Measurements from ENCODE around the gene RASSF8. TPM values are rescaled to one million over a fixed set of nuclear protein-coding genes. Genes with fewer than 3 reads are reported as not detected.
A peak's percentile ranks its signal among the peaks of the same experiment; 100 is the strongest.

RASSF8 gene
- total RNA-seq, 1 experiment from 2014 or later, result 21.2 TPM

DNA sequence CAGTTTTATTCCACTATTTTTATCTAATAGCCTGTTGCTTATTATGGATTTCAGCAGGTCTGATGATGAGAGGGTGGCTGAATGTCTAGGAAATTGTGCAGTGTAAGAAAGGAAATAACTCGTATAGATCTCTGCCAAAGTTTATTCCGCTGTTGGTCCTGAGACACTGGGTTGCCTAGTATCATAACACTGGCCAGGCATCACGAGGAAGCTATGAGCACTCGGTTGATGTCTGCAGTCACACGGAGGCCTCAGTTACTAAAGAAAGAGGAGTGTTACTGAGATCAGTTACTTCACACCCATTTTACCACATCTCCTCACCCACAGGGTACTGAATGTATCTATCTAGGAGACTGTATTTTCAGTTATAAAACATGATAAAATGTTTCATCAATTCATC is 144.5 kb downstream of the RASSF8 start:
- DNase-seq (ENCODE audit: low spot score), result no peak

DNA sequence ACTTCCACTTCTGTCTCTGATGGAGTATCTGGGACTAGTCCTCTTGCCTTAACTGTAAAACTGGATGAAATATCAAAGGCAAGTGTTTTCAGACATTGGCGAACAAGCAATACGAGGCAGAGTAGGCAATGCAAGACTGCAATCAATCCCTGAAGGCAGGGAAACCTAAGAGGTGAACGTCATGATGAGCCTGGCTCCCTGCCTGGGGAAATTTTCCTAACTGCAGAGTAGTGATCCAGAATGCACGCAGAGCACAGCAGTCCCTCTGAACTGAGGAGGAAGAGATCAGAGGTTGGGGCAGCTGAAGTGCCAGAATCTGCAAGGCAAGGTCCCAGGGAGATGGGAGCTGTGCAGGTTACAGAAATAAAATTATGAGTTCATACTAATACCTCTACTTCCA is 147.9 kb downstream of the RASSF8 start:
- no peak for DNase-seq (ENCODE audit: low spot score)

GRCh38 chr12:26108915-26109314 is 150.4 kb downstream of the RASSF8 start:
- DNase-seq (ENCODE audit: low spot score), result no peak

GRCh38 chr12:26109343-26109881 is 150.9 kb downstream of the RASSF8 start:
- no peak for DNase-seq (ENCODE audit: low spot score)

GRCh38 chr12:26112232-26112631 is 153.8 kb downstream of the RASSF8 start:
- DNase-seq (ENCODE audit: low spot score), result no peak

GRCh38 chr12:26112703-26113147 is 154.2 kb downstream of the RASSF8 start:
- peak; percentile 70 for DNase-seq (ENCODE audit: low spot score)

GRCh38 chr12:26113181-26113654 is 154.7 kb downstream of the RASSF8 start:
- DNase-seq (ENCODE audit: low spot score), result no peak

DNA sequence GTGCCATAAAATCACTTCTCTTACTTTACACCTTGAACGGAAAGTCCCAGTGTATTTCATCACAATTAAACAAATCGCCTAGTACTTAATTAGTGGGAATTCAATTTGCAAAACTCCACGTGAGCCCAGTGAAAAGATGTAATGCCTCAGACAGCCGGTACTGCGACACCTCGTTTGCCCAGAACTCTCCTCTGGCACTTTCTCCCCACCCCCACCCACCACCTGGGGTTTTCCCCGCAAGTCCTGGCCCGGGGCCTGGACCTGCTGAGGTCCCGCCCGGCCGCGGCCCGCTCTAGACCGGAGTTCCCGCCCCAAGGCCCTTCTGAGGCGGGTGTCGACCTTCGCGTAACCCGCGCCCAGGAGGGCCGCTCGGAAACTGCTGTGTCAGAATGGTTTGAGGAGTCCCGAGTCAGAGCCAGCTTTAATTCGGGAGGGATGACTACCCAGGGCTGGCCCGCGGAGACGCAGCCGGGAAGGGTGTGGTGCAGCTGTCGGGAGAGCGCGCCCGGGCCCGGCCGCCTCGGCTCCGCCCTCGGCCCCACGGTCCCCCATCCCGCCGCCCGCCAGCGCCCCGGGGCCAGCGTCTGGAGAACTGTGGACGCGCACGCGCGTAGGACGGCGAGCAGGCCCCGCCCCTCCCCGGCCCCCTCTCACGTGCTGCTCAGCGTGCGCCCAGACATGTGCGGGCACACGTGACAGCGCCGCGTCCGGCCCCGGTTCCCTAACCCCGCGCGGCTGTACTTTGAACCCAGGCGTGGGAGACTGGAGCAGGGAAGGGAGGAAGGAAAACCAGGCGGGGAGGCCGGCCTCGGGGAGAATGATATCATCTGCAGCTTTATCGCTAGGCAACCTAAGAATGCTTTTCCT is 155.6 kb downstream of the RASSF8 start:
- peak; percentile 80 for DNase-seq (ENCODE audit: low spot score)

- DNase-seq (ENCODE audit: low spot score), result no peak
These were observed 156.4 kb downstream of the RASSF8 start for GRCh38 chr12:26114720-26115401.

DNA sequence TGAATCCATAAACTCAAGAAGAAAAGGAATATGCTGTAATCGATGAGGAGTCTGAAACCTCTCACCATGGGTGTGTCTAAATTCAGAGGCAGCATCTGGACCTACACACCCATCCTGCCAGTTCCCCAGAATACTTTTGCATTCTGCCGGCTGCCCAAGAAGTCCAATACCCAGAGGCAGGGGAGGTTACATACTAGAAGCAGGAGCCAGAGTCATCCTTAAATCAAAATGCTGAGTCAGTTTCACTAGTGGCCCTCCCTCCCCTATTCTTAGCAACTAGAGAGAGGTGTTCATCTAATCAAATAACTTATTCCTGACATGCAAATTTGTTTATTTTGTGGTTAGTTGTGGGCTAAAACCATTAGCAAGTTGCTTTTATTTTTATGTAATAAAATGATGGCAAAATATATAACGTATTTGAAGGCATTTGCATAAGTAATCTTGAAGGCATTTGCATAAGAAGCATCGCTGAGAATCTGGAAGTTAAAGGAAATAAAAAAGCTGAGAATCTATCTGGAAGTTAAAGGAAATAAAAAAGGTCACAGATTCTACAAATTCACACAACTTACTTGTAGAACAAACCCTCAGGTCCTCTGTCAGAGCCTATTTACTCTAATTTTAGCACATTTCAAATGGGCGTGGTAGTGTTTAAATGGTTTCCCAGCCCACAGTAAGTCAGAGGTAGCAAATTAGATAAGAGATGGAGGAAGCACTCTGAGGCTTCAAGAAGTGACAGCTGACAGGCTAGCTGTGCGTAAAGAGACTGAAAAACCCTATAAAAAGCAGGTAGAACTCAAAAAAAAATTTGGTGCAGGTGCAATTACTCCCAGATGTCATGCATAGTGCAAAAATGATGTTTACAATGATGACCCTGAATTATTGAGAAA is 158.6 kb downstream of the RASSF8 start:
- no peak for DNase-seq (ENCODE audit: low spot score)

GRCh38 chr12:26118308-26118707 is 159.8 kb downstream of the RASSF8 start:
- no peak for DNase-seq (ENCODE audit: low spot score)

- peak; percentile 66 for DNase-seq (ENCODE audit: low spot score)
These were observed 161.0 kb downstream of the RASSF8 start for GRCh38 chr12:26119391-26119989.

DNA sequence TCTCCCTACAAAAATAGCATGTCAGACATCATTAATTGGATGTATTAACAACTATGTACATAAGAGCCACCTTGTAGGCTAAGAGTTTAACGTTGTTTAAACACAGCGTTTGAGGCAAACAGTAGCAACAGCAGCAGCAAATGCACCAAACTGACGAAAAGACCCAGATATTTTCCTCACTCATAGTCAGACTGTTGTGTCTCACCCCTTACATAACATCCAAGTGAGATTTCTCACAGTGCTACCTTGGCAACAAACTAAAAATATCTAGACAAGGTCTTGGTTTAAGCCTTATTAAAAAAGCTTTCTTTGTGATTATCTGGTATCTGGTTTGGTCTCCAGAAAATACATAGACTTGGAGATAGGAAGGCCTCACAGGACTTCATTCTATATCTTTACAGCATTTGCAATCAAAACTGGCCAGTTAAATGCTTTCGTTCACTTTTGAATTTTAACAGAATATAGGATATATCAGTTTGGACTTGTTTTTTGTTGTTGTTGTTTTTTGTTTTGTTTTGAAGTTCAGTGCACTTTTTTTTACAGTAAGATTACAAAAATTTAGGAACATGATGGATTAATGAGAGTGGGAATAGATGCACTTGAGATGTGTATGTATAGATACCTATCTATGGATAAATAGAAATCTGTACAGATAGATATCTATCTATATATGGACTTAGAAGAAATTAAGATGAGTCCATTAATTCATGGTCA is 162.2 kb downstream of the RASSF8 start:
- DNase-seq (ENCODE audit: low spot score), result no peak

GRCh38 chr12:26121323-26122060 is 163.0 kb downstream of the RASSF8 start:
- no peak for DNase-seq (ENCODE audit: low spot score)

DNA sequence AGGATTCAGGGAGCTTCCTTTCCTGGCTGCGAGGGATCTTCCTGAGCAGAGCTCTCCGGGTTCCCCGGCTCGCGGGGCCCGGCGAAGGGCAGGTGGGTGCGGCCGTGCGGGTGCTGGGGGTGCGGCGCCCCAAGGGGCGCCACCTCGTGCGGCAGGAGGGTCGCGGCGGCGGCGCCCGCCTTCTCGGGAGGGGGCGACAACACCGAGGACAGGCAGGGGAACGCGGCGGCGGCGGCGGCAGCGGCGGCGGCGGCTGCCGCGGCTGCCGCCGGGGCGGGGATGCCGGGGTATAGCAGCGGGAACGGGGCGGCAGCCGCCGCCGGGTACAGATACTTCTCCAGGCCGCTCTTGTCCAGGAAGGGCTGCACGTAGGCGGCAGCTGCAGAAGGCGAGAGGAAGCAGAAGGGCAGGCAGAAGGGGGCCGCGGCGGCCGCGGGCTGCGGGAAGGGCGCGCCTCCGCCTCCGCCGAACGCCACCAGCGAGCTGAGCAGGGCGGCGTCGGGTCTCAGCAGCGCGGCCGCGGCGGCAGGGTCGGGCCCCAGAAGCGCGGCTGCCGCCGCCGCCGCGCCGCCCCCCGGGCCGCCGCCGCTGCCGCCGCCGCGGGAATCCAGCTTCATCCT is 163.7 kb downstream of the RASSF8 start:
- no peak for DNase-seq (ENCODE audit: low spot score)

DNA sequence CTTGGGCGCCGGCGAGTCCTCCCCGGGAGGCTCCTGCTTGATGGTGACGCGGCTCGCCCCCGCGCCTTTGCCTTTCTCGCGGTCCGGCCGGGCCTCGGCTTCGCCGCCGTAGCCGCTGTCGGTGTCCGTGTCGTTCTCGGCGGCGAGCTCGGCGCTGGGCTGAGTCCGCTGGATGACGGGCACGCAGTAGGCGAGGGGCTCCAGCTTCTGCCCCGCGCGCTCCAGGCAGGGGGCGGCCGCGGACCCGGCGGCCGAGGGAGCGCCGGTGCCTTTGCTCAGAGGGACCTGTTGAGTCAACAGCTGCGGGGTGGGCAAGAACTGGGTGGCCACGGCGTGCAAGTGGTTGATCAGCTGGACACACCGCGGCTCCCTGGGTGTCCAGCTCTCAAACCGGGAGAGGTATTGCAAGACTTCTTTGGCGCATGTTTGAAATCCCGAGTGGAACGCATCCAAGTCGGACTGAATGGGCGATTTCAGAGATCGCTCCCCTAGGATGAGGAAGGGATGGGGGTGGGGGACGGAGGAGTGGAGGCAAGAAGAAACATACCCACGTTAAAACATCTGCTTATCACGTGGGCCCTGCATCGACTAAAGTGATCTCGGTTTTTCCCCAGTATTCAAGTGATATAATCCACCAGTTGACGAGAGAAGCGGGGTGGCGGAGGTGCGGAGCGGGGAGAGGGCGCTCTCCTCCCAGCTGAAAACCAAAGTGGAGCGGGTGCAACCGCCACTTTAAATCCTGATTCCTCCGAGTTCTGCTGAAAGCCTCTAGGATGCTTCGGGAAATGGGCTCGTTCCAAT is 164.4 kb downstream of the RASSF8 start:
- DNase-seq (ENCODE audit: low spot score), result peak; percentile 46

DNA sequence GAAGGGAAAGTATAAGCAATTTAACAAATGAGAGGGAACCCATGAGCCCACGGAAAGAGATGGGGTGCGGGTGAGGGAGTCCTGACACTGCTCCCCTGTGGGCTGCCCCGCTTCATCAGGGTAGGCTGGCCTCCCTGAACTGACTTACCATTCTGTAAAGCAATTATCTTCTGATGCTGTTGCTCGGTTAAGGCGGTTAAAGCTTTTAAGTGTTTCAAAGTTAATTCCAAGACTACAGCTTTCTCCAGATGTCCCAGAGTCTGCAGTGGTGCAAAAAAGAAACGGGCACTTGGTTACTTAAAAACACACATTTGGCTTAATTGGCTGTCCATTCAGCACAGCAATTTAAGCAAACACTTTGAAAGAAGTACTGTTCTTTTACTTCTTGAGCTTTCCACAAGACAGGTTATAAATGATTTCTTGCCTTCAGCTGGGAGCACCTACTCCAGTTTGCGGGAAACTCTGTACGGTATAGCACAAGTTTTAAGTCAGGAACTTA is 165.0 kb downstream of the RASSF8 start:
- DNase-seq (ENCODE audit: low spot score), result no peak

All from A172 (cell line).